H1 (cell line): Measurements from ENCODE around the gene AGAP3. TPM values are rescaled to one million over a fixed set of nuclear protein-coding genes. Genes with fewer than 3 reads are reported as not detected.

Experiments
- CTCF ChIA-PET: fragments of 300-600 bp; sonication (Branson Sonifier 250); formaldehyde crosslinking; loops from one replicate; lab custom pipeline; 2021; ENCODE audit not compliant: partially characterized antibody; lab: Charles Lee
- POLR2A ChIA-PET: fragments of 300-600 bp; sonication (Branson Sonifier 250); formaldehyde crosslinking; loops from one replicate; lab custom pipeline; 2021; ENCODE audit warnings: inconsistent platforms; ENCODE audit not compliant: partially characterized antibody; lab: Charles Lee
- DNase-seq, 2 experiments: peaks; one replicate each; pipeline versions ENCODE4 v3.0.0 to v3.0.0-alpha.2; 2010 to 2022; ENCODE audit warnings: low spot score in 2 of 2, low read depth in 1 of 2, mixed read lengths in 1 of 2
- FAIRE-seq: peaks from 2 replicates; lab custom pipeline; 2011; peaks lifted over from hg19 to GRCh38; lab: Jason Lieb, UNC
- H2AFZ ChIP-seq: 2 replicates; pipeline ENCODE4 v1.8.1; 2012; ENCODE audit warnings: low read length, inconsistent platforms
- H2AK5ac ChIP-seq: 2 replicates; pipeline ENCODE4 v1.6.1; 2013; ENCODE audit warnings: low read depth, low read length
- H2BK120ac ChIP-seq: replicated peaks from 2 replicates; pipeline ENCODE3; 2013; ENCODE audit warnings: low read depth, low read length, inconsistent platforms
- H2BK12ac ChIP-seq: 2 replicates; pipeline ENCODE4 v1.6.1; 2013; ENCODE audit warnings: low read depth, low read length
- H2BK15ac ChIP-seq: 2 replicates; pipeline ENCODE4 v1.6.1; 2013; ENCODE audit warnings: low read length
- H2BK20ac ChIP-seq: 2 replicates; pipeline ENCODE4 v1.6.1; 2013; ENCODE audit warnings: low read length
- H2BK5ac ChIP-seq: 2 replicates; pipeline ENCODE4 v1.6.1; 2013; ENCODE audit warnings: low read depth, low read length
- H3K14ac ChIP-seq: 2 replicates; pipeline ENCODE4 v1.6.1; 2013; ENCODE audit warnings: inconsistent platforms; ENCODE audit not compliant: insufficient read length
- H3K18ac ChIP-seq: 2 replicates; pipeline ENCODE4 v1.6.1; 2013; ENCODE audit warnings: low read length; ENCODE audit errors: extremely low read depth
- H3K23ac ChIP-seq: 2 replicates; pipeline ENCODE4 v1.6.1; 2013; ENCODE audit warnings: inconsistent platforms; ENCODE audit not compliant: insufficient read length
- H3K23me2 ChIP-seq: 2 replicates; pipeline ENCODE4 v1.6.1; 2013; ENCODE audit warnings: low read depth, low read length
- H3K27ac ChIP-seq: 2 replicates; pipeline ENCODE4 v1.6.1; 2011; ENCODE audit warnings: low read depth, low read length, inconsistent platforms
- H3K27me3 ChIP-seq, 4 experiments: replicated peaks in 1 of 4; 1 replicate in 1 of 4; 2 replicates in 3 of 4; pipeline versions ENCODE4 v1.6.1 to v1.8.1; 2011 to 2013; ENCODE audit warnings: low read length in 3 of 4, mild to moderate bottlenecking in 3 of 4, inconsistent platforms in 2 of 4, mixed read lengths in 2 of 4, moderate library complexity in 1 of 4; ENCODE audit not compliant: control insufficient read depth in 3 of 4, insufficient read depth in 3 of 4; ENCODE audit errors: extremely low read depth in 1 of 4
- H3K36me3 ChIP-seq, 4 experiments: 2 replicates each; pipeline versions ENCODE4 v1.6.1 to v1.8.1; 2011 to 2013; ENCODE audit warnings: mild to moderate bottlenecking in 4 of 4, low read length in 3 of 4, moderate library complexity in 2 of 4, control low read depth in 1 of 4, inconsistent platforms in 1 of 4; ENCODE audit not compliant: insufficient read depth in 4 of 4, control insufficient read depth in 2 of 4
- H3K4ac ChIP-seq: replicated peaks from 2 replicates; pipeline ENCODE3; 2013; ENCODE audit warnings: low read length, low read depth, mixed read lengths, inconsistent platforms; ENCODE audit not compliant: insufficient read length
- H3K4me1 ChIP-seq, 4 experiments: replicated peaks in 1 of 4; 1 replicate in 1 of 4; 2 replicates in 3 of 4; pipeline versions ENCODE4 v1.6.1 to v1.8.1; 2011 to 2013; ENCODE audit warnings: low read length in 3 of 4, inconsistent platforms in 2 of 4, mixed read lengths in 1 of 4; ENCODE audit not compliant: insufficient read depth in 4 of 4, control insufficient read depth in 3 of 4
- H3K4me2 ChIP-seq, 2 experiments: 2 replicates each; pipeline versions ENCODE4 v1.6.1 to v1.8.1; 2011 to 2013; ENCODE audit warnings: low read depth in 2 of 2, low read length in 2 of 2, control low read depth in 1 of 2, inconsistent platforms in 1 of 2, mild to moderate bottlenecking in 1 of 2; ENCODE audit not compliant: insufficient read depth in 1 of 2
- H3K4me3 ChIP-seq, 4 experiments: fragments of 200-600, 300-600 bp in 1 of 4; sonication (generic), shearing (Covaris generic), sonication (Bioruptor Twin) in 1 of 4; 2 replicates each; pipeline versions ENCODE4 v1.5.1 to v1.8.1; 2011 to 2016; ENCODE audit warnings: low read length in 4 of 4, low read depth in 3 of 4, control low read depth in 2 of 4, inconsistent platforms in 2 of 4, mild to moderate bottlenecking in 2 of 4, mixed read lengths in 1 of 4, moderate library complexity in 1 of 4; ENCODE audit not compliant: insufficient read depth in 2 of 4; ENCODE audit errors: extremely low read depth in 1 of 4
- H3K56ac ChIP-seq: replicated peaks from 2 replicates; pipeline ENCODE3; 2013; ENCODE audit warnings: low read depth, mild to moderate bottlenecking, mixed read lengths, low read length, inconsistent platforms; ENCODE audit not compliant: insufficient read length
- H3K79me1 ChIP-seq: 2 replicates; pipeline ENCODE4 v1.6.1; 2013; ENCODE audit warnings: low read depth, low read length, control low read depth
- H3K79me2 ChIP-seq, 2 experiments: 2 replicates each; pipeline versions ENCODE4 v1.6.1 to v1.8.1; 2012 to 2013; ENCODE audit warnings: low read length in 2 of 2, mild to moderate bottlenecking in 2 of 2, inconsistent platforms in 1 of 2; ENCODE audit not compliant: insufficient read depth in 2 of 2, control insufficient read depth in 1 of 2
- H3K9ac ChIP-seq, 4 experiments: replicated peaks in 1 of 4; 1 replicate in 1 of 4; 2 replicates in 3 of 4; pipeline versions ENCODE4 v1.6.1 to v1.8.1; 2011 to 2013; ENCODE audit warnings: low read depth in 3 of 4, low read length in 3 of 4, control low read depth in 2 of 4, mild to moderate bottlenecking in 2 of 4, moderate library complexity in 2 of 4, inconsistent platforms in 1 of 4; ENCODE audit errors: extremely low read depth in 1 of 4
- H3K9me3 ChIP-seq, 2 experiments: 2 replicates each; pipeline versions ENCODE4 v1.6.1 to v1.8.1; 2012 to 2013; ENCODE audit warnings: mild to moderate bottlenecking in 2 of 2, moderate library complexity in 2 of 2, control low read depth in 1 of 2, inconsistent platforms in 1 of 2, low read depth in 1 of 2, low read length in 1 of 2, mixed read lengths in 1 of 2; ENCODE audit not compliant: insufficient read depth in 2 of 2
- H4K20me1 ChIP-seq, 2 experiments: replicated peaks in 1 of 2; 2 replicates each; pipeline versions ENCODE3 to v1.8.1; 2011 to 2013; ENCODE audit warnings: inconsistent platforms in 2 of 2, low read length in 2 of 2, mild to moderate bottlenecking in 1 of 2; ENCODE audit not compliant: insufficient read depth in 2 of 2, control insufficient read depth in 1 of 2
- H4K5ac ChIP-seq: 2 replicates; pipeline ENCODE4 v1.6.1; 2013; ENCODE audit warnings: low read length, low read depth, mixed read lengths, inconsistent platforms; ENCODE audit not compliant: insufficient read length
- H4K8ac ChIP-seq: 2 replicates; pipeline ENCODE4 v1.8.0; 2013; ENCODE audit warnings: mild to moderate bottlenecking, moderate library complexity, low read length, inconsistent platforms; ENCODE audit not compliant: insufficient read depth; ENCODE audit errors: extremely low read depth
- H4K91ac ChIP-seq: replicated peaks from 2 replicates; pipeline ENCODE3; 2013; ENCODE audit warnings: low read length, mixed read lengths, inconsistent platforms; ENCODE audit not compliant: insufficient read length
- ASH2L ChIP-seq: fragments of 200-600, 300-600 bp; sonication (generic); IDR thresholded peaks from one replicate; pipeline ENCODE4 v1.7.1; 2017; ENCODE audit warnings: low read length
- CEBPB ChIP-seq: IDR thresholded peaks from 2 replicates; pipeline ENCODE4 v1.6.1; 2012; ENCODE audit warnings: low read depth, low read length
- CHD1 ChIP-seq: IDR thresholded peaks from 2 replicates; pipeline ENCODE4 v1.6.1; 2012; ENCODE audit warnings: low read depth, low read length, improper control_type of control experiment
- CTBP2 ChIP-seq: IDR thresholded peaks from 2 replicates; pipeline ENCODE4 v1.7.0; 2011; ENCODE audit warnings: borderline replicate concordance, mild to moderate bottlenecking, moderate library complexity, mixed read lengths, low read length; ENCODE audit not compliant: insufficient read depth, insufficient read length
- E2F6 ChIP-seq: IDR thresholded peaks from 2 replicates; pipeline ENCODE4 v1.6.1; 2012; ENCODE audit warnings: inconsistent platforms
- EGR1 ChIP-seq: IDR thresholded peaks from 2 replicates; pipeline ENCODE4 v1.6.1; 2011; ENCODE audit warnings: low read depth, low read length, borderline replicate concordance
- HDAC6 ChIP-seq: IDR thresholded peaks from one replicate; pipeline ENCODE4 v1.7.1; 2012; ENCODE audit warnings: low read depth, mild to moderate bottlenecking, inconsistent platforms, low read length, moderate library complexity
- NRF1 ChIP-seq: IDR thresholded peaks from 2 replicates; pipeline ENCODE4 v1.6.1; 2011; ENCODE audit warnings: mild to moderate bottlenecking, low read depth, low read length, improper control_type of control experiment
- PHF8 ChIP-seq: fragments of 200-600 bp; sonication (generic); conservative IDR thresholded peaks from 2 replicates; pipeline ENCODE4 v1.7.1; 2012; ENCODE audit warnings: low read depth, mild to moderate bottlenecking, inconsistent platforms, low read length, moderate library complexity
- POU5F1 ChIP-seq: IDR thresholded peaks from 2 replicates; pipeline ENCODE4 v1.6.1; 2011; ENCODE audit warnings: low read depth, mild to moderate bottlenecking, low read length, moderate library complexity
- RBBP5 ChIP-seq: IDR thresholded peaks from 2 replicates; pipeline ENCODE4 v1.7.1; 2012; ENCODE audit warnings: low read depth, mild to moderate bottlenecking, inconsistent platforms, low read length, moderate library complexity, borderline replicate concordance
- TEAD4 ChIP-seq: IDR thresholded peaks from 2 replicates; pipeline ENCODE4 v1.6.1; 2012; ENCODE audit warnings: low read depth, low read length, inconsistent platforms, mixed read lengths
- WGBS, 2 experiments: shearing (Covaris generic) in 1 of 2; methylation state at CpG; one replicate each; pipeline versions ENCODE4 v1.1.6 to v1.1.7; 2013 to 2015; ENCODE audit warnings: low lambda C conversion rate in 2 of 2, mixed read lengths in 2 of 2, inconsistent platforms in 1 of 2, low coverage in 1 of 2, missing lambda C conversion rate in 1 of 2; ENCODE audit not compliant: insufficient replicate concordance in 2 of 2, insufficient coverage in 1 of 2, insufficient read length in 1 of 2; ENCODE audit errors: extremely low coverage in 1 of 2, missing lambda C conversion rate in 1 of 2; 5-methylcytosine and 5-hydroxymethylcytosine counted together
- polyA plus RNA-seq, 7 experiments: library from polyadenylated mRNA; depleted of rRNA in 3 of 7; stranded (reverse) in 5 of 7; unstranded in 2 of 7; fragments of >200 nt in 5 of 7; fragments of 200-250 nt in 2 of 7; gene quantifications; 1 replicate in 5 of 7; 2 replicates in 1 of 7; 4 replicates in 1 of 7; pipeline versions ENCODE4 v1.2.1 to v1.2.3, GENCODE V29; 2011 to 2013; ENCODE audit warnings: missing spikeins in 2 of 7, mixed read lengths in 2 of 7
- total RNA-seq: library from RNA; stranded (reverse); fragmentation: NEBNext Ultra II Directional; extraction: Animal tissue kit (Norgen Biotek cat#: 25700); gene quantifications from 2 replicates; pipeline ENCODE4 v1.2.1, GENCODE V29; 2021

AGAP3 gene
- total and polyA plus RNA-seq, 2 of the 8 experiments (the other 6 are each of a cell fraction or from before 2014, with no cell fraction given) = 66.4 to 120 TPM

- Histone ChIP-seq H2BK12ac (no peak overlapping the region), H3K79me2 (no peaks in the 10 kb centered on the region), H3K18ac (no peak overlapping the region), H2BK5ac (no peak overlapping the region), H3K4ac (no peak overlapping the region), H2BK15ac (no peak overlapping the region), H2AFZ (no peak overlapping the region), H3K4me3 (no peak overlapping the region), H2BK120ac (no peak overlapping the region), H3K27ac (no peak overlapping the region), H3K23me2 (no peaks in the 10 kb centered on the region; the same call in 1 of the 2 replicates), H4K20me1 (peaks cover 7% of the 10 kb centered on the region in 2 experiments), H3K36me3 (no peaks in the 10 kb centered on the region; a peak in 1 of 8 replicates), H3K4me1 (peaks cover 3 to 25% (median 12%) of the 10 kb centered on the region in 4 experiments), H4K8ac (peak overlapping the region; percentile 72; the same call in 1 of the 2 replicates), H2AK5ac (no peak overlapping the region), H3K4me2 (no peak overlapping the region), H4K91ac (no peak overlapping the region), H3K79me1 (no peaks in the 10 kb centered on the region), H3K9ac (no peak overlapping the region), H3K56ac (no peak overlapping the region), H4K5ac (no peak overlapping the region), H3K27me3 (0 out of 7 replicates have a peak, but pooled peaks cover 0 to 1% (median 0%) of the 10 kb centered on the region in 4 experiments), H3K9me3 (no peaks in the 10 kb centered on the region), H3K14ac (no peak overlapping the region), H3K23ac (no peak overlapping the region), H2BK20ac (no peak overlapping the region)
- POLR2A ChIA-PET = no interaction called here
- 85% methylated on average over 21 of the region's 25 CpGs; no CpG with 5 or more reads in 1 of the 2 experiments for WGBS, 2 experiments
- no peak for DNase-seq
- CTCF ChIA-PET = interaction anchor here (0.8 to 18.9 kb wide), 9 partner anchors 16 to 83 kb away, joined by 3 to 197 read pairs (median 4); partner anchors contain the start of gene GBX1
- FAIRE-seq = no peak
- TF ChIP-seq NRF1 (no peak), RBBP5 (no peak), PHF8 (no peak), TEAD4 (no peak), HDAC6 (no peak), ASH2L (no peak), CHD1 (no peak), EGR1 (no peak), E2F6 (no peak), POU5F1 (no peak), CEBPB (no peak), CTBP2 (no peak)
These were observed 57.2 kb downstream of the AGAP3 start for GRCh38 chr7:151143261-151144015.
